GM20431 (cell line): ENCODE results near the gene STX3.

Experiments used
- in situ Hi-C: fragments of 300-500 bp; cut with MseI, MboI; formaldehyde crosslinking; loops from one replicate; pipeline ENCODE4 v1.15.0; 2020; ENCODE audit warnings: low sequenced_read_pairs; ENCODE audit not compliant: unreplicated experiment

Gene STX3

DNA sequence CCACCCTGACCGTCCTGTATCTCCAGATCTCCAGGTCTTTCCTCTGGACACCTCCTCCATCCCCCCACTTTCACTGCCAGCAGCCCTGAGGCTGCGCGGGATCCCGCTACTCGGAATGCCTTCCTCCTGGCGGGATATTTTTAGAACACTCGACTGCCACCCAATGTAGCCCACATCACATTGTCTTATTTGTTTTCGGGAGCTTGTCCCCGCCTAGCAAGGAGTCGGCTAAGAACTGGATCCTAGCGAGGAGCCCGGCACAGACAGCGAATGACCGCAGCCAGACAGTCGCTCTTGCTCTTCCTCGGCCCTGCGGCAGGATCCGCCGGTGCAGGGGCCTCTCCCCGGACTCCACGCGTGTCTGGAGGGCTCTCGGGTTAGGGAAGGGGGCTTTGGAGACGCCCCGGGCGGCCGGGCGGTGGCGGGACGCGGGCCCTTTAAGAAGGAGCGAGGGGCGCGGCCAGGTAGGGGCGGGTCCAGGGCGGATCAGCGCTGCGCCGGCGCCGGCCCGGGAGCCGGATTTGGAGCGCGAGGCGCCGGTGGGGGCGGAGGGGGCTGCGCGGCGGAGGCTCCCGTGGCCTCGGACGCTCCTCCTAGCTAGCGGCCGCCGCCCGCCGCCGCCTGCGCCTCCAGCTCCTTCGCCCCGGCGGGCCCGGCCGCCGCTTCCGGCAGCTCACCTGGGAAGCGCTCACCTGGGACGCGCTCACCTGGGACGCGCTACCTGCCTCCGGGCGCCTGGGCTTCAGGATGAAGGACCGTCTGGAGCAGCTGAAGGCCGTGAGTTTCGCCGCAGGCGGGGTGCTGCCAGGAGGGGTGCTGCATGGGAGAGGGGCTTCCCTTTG lies at the start of gene STX3:
Gene STX3 (plus strand): TSS at position 518 of the 842 bp plus-strand sequence. CDS start 230 bp downstream, at position 748.
- in situ Hi-C loops: loop anchor here (10.0 kb wide), 1 partner anchor 50 kb away; no protein-coding TSS in a partner anchor

DNA sequence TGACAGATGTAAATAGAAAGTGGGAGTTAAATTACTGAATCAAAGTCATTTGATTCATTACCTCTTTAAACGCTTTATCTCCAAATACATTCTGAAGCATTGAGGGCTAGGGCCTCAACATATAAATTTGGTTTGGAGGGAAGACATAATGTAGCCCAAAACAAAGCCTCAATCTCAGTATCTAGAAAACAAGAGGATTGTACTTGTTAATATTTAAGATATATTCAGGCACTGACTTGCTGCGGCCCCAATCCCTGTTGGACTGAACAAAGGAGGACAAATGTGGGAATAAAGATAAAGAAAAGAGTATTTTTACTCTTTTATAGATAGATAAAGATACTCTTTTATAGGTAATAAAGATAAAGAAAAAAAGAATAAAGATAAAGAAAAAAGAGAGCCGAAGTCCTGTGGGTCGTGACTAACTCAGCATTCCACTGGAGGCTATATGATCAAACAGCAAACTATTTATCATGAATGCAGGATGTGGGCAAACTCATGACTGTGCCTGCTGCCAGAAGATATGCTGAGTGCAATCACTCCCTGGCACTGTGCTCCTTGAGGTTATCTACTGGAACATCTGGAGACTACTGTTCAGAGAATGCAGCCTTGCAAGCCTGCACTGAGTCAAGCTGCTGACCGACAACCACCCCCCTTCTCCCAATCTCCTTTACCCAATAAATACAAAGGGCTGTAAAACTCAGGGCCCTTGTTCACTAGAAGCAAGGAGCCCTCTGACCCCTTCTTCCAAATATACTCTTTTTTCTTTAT lies 48.5 kb upstream of the STX3 start:
- in situ Hi-C loops: no loop called here

DNA sequence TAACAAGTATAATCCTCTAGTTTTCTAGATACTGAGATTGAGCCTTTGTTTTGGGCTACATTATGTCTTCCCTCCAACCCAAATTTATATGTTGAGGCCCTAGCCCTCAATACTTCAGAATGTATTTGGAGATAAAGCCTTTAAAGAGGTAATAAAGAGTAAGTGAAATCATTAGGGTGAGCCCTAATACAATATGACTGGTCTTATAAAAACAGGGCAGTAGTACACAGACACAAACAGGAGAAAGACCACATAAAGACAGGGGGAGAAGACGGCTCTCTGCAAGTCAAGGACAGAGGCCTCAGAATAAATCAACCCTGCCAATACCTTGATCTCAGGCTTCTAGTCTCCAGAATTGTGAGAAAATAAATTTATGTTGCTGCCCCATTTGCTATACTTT lies 47.8 kb upstream of the STX3 start:
- in situ Hi-C loops: no loop called here

DNA sequence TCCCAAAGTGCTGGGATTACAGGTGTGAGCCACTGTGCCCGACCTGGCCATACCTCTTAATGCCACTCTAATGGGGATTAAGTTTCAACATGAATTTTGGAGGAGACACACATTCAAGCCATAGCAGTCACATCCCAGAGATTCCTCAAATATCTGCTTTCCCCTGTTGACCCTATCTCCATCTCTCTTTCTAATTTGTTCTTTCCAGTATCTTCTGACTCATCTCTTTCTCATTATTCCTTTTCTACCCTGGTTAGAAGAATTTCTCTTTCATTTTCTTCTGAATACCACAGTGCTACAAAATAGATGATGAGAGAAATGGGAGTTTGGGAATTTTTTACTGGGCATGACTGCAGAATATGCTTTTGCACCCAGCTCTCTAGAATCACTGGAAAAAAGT lies 46.6 kb upstream of the STX3 start:
- in situ Hi-C loops: no loop called here

DNA sequence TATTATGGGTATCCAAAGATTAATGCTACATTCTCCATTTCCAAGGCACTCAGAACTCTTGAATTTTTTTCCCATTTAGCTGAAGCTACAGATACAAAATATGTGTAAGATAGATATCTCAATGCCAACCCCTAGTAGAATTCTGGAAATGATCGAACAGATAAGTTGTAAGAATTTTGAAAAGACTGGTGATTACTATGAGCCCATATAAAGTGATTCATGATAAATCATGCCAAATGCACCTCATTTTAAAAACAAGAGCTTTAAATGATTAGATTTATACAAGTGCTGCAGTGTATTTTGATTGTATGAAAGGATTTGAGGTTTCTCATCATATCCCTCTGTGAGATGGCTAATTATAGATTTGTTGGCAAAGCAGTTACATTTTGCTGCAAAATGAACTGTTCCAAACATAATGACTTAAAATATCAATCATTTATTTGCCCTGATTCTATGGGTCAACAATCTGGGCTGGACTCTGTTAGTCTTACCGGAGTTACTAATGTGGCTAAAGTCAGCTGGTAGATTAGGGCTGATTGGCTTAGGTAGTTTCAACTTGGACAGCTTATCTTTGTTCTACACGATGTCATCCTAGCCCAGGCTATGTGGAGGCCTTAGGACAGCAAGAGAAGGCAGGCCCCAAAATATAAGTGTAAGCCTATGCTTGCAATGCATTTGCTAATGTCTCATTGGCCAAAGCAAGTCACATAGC lies 44.9 kb upstream of the STX3 start:
- in situ Hi-C loops: no loop called here

DNA sequence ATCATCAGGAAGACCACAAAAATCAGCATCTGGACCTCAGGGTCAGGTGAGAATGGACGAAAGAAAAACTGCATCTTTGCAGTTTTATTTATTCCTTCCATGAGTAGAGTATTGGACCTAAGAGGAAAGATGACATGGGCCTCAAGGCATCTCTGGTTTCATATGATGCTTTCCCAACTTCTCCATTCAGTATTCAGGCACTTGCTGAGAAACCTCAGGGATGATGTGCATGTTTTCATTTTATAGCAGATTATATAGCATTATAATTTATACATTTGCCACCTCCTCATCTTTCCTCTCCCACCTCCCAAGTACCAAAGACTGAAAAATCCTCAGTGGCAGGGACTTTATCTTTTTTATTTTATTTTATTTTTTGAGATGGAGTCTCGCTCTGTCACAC lies 41.4 kb upstream of the STX3 start, which contains the start of gene OR10V1:
Gene OR10V1 (minus strand): TSS at position 101 of the 400 bp plus-strand sequence. CDS start 0 bp downstream, at position 101.
- in situ Hi-C loops: no loop called here

DNA sequence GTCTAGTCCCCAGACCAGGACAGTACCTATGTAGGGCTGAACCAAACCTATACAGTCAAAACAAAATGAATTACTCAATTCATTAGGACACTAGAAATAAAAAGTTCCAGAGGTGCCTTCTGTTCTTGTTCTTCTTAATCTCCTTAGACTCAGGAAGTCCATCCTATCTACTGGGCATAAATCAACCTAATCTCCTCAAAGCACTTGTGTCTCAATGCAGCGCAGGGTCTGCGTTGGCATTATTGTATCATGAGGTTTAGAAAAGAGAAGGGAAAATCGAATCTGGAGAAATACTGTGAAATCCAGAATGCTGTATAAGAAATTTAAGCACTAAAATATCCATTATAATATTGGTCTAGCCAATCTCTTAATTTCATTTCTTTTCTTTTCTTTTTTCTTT lies 39.1 kb upstream of the STX3 start:
- in situ Hi-C loops: no loop called here

DNA sequence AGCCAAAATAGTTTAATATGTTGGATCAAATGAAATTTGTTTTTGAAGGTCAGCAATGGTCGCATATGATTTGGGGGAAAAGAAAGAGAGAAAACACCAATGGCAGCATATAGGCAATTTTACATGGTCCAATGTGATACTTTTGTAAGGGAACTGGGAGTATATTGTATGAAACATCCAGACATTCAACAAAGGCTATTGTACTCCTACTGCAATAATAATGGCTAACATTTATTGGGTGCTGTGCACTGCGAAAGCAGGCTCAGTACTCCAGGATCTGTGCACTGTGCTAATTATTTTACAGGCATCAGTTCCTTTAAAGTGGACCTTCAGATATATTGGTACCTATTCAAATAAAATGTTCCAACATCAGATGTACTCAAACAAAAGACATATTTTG lies 35.6 kb upstream of the STX3 start:
- in situ Hi-C loops: no loop called here

DNA sequence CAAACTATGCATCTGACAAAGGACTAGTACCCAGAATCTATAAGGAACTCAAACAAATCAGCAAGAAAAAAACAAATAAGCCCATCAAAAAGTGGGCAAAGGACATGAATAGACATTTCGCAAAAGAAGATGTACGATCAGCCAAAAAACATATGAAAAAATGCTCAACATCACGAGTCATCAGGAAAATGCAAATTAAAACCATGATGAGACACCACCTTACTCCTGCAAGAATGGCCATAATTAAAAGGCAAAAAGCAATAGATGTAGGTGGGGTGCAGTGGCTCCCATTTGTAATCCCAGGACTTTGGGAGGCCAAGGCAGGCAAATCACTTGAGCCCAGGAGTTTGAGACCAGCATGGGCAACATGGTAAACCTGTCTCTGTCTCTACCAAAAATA lies 31.1 kb upstream of the STX3 start:
- in situ Hi-C loops: no loop called here

DNA sequence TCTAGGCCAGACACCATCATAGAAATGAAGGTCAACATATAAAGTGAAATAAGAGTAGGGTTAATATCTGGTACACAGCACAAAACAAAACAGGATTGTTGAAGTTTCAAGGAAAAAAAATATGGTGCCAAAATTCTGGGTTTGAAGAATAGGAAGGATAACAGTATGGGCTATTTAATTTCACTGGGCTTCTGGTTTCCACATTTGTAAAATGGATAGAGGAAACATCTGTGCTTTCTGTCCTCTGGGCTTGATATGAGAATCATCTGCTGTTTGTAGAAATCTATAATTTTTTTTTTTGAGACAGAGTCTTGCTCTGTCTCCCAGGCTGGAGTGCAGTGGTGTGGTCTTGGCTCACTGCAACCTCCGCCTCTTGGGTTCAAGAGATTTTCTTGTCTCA lies 27.8 kb upstream of the STX3 start:
- in situ Hi-C loops: no loop called here

DNA sequence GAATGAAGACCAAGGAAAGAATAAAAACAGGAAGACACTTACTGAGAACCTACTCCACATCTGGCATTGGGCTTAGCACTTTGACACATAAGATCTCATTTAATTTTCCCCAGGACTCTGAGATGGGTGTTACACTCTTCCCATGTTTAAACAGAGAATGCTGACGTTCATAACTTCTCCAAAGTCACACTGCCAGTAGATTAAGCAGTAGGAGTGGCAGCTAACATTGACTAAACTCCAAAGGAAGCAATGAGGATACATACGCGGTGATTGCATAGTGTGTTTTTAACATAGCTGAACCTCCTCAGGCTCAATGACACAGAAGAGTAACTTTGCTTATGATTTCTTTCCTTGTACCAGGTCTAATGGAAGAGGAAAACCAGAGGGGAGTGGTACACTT lies 27.0 kb upstream of the STX3 start:
- in situ Hi-C loops: no loop called here

DNA sequence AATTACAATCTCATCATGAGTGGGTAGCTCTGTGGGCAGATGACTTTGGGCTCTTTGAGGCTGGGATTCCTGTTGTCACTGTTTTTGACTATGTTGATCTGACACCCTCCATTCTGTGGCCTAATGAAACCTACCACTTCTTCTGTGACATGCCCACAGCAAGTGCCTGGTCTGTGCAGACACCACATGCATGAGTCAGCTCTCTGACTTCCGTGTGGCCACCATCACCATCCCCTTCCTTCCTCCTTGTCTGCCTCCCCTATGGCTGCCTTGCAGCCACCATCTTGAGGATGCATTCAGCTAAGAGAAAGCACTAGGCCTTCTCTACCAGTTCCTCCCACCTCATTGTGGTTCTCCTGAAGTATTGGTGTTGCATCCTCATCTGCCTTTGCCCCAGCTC lies 26.3 kb upstream of the STX3 start:
- in situ Hi-C loops: no loop called here

DNA sequence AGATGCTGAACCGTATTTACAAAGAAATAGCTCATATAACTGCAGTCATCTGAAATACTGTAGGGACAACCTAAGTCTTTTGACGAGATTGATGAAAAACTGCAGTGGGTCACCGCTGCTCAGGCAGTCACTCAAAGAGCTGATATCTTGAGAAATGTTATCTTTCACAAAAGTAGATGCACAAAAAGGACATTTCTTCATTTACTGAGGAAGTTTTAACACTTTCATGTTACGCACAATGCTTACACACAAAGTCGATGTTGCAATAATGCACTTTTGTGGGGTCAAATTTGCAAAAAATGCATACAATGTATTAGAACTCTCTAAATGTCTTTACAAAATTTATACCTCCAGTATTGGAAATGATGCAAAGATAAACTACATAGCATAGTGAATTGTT lies 25.3 kb upstream of the STX3 start:
- in situ Hi-C loops: no loop called here

DNA sequence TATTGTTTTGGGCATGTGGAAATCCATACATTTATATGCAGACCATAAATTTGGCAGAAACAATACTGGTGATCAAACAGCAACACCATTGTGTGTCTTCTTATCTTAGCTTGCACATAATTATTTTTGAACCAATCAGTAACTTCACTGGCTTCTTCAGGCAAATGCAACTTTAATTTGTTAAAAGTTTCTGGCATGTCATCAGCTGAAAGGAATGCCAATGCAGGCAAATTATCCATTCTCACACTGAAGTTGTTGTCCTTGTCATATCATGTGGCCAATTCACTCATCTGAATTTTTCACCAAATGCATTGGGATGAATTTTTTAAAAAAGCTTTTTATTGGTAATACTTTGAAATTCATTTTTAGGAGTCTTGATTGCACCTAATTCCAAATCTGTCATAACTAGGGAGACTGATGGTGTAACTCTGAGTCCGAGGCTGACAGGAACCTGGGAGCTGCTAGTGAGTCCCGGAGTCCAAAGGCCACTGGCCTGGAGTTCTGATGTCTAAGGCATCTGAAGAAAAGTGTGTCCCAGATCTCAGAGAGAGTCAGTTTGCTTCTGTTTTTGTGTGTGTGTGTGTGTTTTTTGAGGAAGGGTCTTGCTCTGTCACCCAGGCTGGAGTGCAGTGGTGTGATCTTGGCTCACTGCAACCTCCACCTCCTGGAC lies 24.1 kb upstream of the STX3 start:
- in situ Hi-C loops: no loop called here

DNA sequence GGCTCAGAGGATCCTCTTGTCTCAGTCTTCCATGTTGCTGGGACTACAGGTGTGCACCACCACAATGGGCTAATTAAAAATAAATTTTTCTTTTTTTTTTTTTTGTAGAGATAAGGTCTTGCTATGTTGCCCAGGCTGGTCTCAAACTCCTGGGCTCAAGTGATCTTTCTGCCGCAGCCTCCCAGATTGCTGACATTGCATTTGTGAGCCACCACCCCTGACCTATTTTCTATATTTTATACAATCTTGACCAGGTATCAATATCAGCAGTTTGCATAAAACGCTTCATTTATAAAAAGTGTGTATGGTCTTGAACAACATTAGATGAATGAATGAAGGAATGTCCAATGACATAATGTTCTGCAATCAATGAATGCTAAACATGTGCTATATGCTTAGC lies 9.1 kb upstream of the STX3 start:
- in situ Hi-C loops: no loop called here

DNA sequence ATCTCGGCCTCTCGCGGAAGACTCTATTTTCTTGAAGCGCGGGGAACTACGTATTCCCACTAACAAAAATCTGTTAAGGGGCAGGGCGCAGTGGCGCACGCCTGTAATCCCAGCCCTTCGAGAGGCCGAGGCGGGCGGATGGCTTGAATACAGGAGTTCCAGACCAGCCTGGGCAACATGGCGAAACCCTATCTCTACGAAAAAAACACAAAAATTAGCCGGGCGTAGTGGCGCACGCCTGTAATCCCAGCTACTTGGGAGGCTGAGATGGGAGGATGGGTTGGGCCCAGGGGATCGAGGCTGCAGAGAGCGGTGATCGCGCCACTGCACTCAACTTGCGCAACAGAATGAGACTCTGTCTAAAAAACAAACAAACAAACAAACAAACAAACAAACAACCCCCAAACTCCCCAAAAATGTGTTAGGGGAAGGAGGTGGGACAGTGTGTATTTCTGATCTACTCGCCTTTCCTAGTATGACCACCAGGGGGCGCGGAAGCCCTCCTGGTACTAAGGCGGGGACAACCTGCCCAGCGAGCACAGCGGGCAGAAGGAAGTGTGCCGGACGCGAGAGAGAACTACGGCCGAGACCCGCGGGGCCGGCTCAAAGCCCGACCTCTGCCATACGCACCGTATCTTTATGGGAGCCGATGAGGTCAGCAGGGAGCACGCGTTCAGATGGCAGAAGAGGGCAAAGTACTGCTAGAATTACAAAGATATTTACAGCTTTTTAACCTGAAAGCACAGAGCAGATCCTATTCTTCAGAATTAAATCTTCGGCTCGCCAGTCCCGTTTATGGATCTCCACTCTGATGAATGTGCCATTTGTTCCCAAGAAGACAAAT lies 1.3 kb upstream of the STX3 start:
- in situ Hi-C loops: loop anchor here (10.0 kb wide), 1 partner anchor 51 kb away; no protein-coding TSS in a partner anchor

DNA sequence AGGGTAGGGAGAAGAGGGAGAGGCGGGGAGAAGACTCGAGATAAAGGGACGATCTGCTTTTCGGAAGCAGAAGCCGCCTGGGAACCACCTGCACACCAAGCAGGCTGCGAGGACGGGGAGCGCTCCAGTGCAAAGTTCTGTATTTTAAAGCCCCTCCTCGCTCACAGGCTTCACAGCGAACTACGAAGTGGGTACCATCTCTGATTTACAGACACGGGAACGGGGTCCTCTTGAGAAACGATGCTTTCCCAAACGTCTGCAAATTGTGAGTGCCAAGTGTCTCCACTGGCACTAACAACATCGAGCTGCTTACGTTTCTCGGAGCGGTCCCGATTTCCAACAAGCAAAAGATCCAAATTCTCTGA lies 700 bp upstream of the STX3 start:
- in situ Hi-C loops: loop anchor here (10.0 kb wide), 1 partner anchor 50 kb away; no protein-coding TSS in a partner anchor

DNA sequence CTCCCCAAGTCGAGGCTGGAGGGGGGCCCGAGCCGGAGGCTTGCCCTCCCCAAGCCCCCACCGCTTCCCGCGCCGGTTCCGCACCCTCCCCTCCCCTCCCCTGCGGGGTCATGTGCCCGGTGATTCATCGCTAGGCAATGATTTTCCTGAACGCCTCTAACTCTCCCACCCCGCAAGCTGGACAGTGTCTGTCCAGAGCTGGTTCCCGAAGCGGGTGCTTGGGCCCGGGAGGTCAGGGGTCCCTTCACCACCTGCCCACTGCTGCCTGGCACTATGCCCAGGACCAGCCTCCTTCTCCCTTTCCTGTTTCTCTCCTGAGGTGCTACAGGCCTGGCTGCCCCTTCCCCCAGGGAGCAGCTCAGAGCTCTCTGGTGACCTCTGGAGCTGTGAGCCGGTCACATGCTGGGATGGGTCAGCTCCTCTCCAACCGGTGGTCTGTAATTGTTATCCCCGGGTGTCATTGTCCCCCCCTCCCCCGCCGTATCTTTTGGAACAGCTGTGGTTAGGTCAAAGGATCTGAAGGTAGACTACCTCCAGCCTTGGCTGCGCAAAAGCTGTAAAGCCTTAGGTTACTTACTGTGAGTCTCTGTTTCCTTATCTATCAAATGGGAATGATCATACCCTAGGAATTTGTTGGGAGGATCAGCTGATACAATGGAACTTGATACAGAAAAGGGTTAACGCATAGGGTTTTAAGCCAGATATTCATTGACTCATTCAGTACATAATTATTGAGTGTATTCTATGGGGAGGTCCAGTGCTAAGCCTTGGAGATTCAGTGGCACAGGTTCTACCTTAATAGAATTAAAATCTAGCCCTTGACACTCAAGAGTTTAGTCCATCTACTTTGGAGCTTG lies 753 bp downstream of the STX3 start:
- in situ Hi-C loops: loop anchor here (10.0 kb wide), 1 partner anchor 49 kb away; no protein-coding TSS in a partner anchor
